CD4-positive, alpha-beta T cell (primary cell): ENCODE results near the gene SH2D1B. TPM values are rescaled to one million over a fixed set of nuclear protein-coding genes. Genes with fewer than 3 reads are reported as not detected.

Experiments
- ATAC-seq: fragments of 200-7000 bp; cut with Tn5 transposase; one replicate; pipeline ENCODE4 v1.10.0; 2022; ENCODE audit warnings: mild to moderate bottlenecking; ENCODE audit not compliant: poor library complexity
- CTCF ChIA-PET: fragments of 350-600 bp; sonication (Branson Sonifier 250); formaldehyde crosslinking; loops from one replicate; lab custom pipeline; 2021; ENCODE audit warnings: antibody characterized with exemption, inconsistent platforms; lab: Charles Lee
- POLR2A ChIA-PET: fragments of 350-600 bp; sonication (Branson Sonifier 250); formaldehyde crosslinking; loops from one replicate; lab custom pipeline; 2021; ENCODE audit warnings: antibody characterized with exemption, inconsistent platforms; lab: Charles Lee
- DNase-seq, 14 experiments: peaks; one replicate each; pipeline ENCODE4 v3.0.0-alpha.2; 2013 to 2020; ENCODE audit warnings: mixed read lengths in 2 of 14
- H3K27ac ChIP-seq, 2 donors: one replicate each; pipeline versions ENCODE4 v1.5.1 to v1.7.0; 2013; ENCODE audit warnings: low read length in 2 of 2, low read depth in 1 of 2, mild to moderate bottlenecking in 1 of 2
- H3K27me3 ChIP-seq, 2 experiments: 1 replicate in 1 of 2; 2 replicates in 1 of 2; pipeline versions ENCODE4 v1.6.1 to v1.7.0; 2013; ENCODE audit warnings: low read length in 2 of 2, control low read depth in 1 of 2, mild to moderate bottlenecking in 1 of 2, moderate library complexity in 1 of 2; ENCODE audit not compliant: insufficient read depth in 2 of 2, control insufficient read depth in 1 of 2
- H3K36me3 ChIP-seq: one replicate; pipeline ENCODE4 v1.6.1; 2013; ENCODE audit warnings: low read length, control low read depth; ENCODE audit not compliant: insufficient read depth
- H3K4me1 ChIP-seq: one replicate; pipeline ENCODE4 v1.6.1; 2013; ENCODE audit warnings: low read length, control low read depth; ENCODE audit not compliant: insufficient read depth
- H3K4me3 ChIP-seq: one replicate; pipeline ENCODE4 v1.5.1; 2013; ENCODE audit warnings: mild to moderate bottlenecking, low read length, moderate library complexity
- H3K9me3 ChIP-seq, 2 experiments: 1 replicate in 1 of 2; 2 replicates in 1 of 2; pipeline versions ENCODE4 v1.6.1 to v1.7.0; 2013; ENCODE audit warnings: low read length in 2 of 2, mild to moderate bottlenecking in 2 of 2, control low read depth in 1 of 2, moderate library complexity in 1 of 2; ENCODE audit not compliant: control insufficient read depth in 1 of 2, insufficient read depth in 1 of 2
- H3K27ac Mint-ChIP-seq: one replicate; pipeline ENCODE4 v1.8.0; 2020; ENCODE audit warnings: mixed read lengths
- H3K27me3 Mint-ChIP-seq: one replicate; pipeline ENCODE4 v1.8.0; 2021; ENCODE audit warnings: mixed read lengths
- H3K36me3 Mint-ChIP-seq: one replicate; pipeline ENCODE4 v1.8.0; 2021; ENCODE audit warnings: low read depth, mixed read lengths
- H3K4me1 Mint-ChIP-seq: one replicate; pipeline ENCODE4 v1.8.0; 2021; ENCODE audit warnings: low read depth, mixed read lengths
- H3K4me3 Mint-ChIP-seq: one replicate; pipeline ENCODE4 v1.8.0; 2020; ENCODE audit warnings: mild to moderate bottlenecking, mixed read lengths
- H3K9me3 Mint-ChIP-seq: one replicate; pipeline ENCODE4 v1.8.0; 2020; ENCODE audit warnings: mixed read lengths
- intact Hi-C, 2 experiments: fragments of 100-400 bp; cut with DNase I in 1 of 2; cut with micrococcal nuclease in 1 of 2; formaldehyde crosslinking; loops; one replicate each; pipeline versions ENCODE4 v1.15.1 to v1.9.0; 2023 to 2025; cut with DNase I, micrococcal nuclease
- total RNA-seq, 174 experiments: library from RNA in 2 of 174; stranded (reverse) in 2 of 174; gene quantifications; one replicate each; pipeline ENCODE4 v1.2.3 and lab custom pipeline; 2021 to 2026
- TF ChIP-seq, protein P1 (sequence below): fragments of 200-600 bp; IDR thresholded peaks from one replicate; pipeline ENCODE4 v1.8.0; 2022; ENCODE audit warnings: antibody characterized with exemption, mild to moderate bottlenecking

The SH2D1B gene
- total RNA-seq, 2 experiments from 2014 or later = not detected

DNA sequence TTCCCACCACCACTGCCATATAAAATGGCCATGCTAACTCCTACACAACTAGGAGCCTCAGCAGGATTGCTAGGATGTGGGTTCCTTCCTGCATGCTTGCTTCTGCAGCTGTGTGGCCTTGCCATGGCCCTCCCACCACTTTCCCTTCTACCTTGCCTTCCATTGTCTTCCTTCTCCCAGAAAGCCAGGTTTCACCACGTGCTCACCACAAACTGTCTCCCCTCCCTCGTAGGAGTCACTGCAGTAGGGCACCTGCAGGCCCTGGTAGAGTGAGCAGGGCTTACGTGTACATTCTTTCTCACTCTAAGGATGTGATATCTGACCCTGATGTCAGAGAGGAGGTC lies 26.7 kb downstream of the SH2D1B start:
- H3K4me1 Mint-ChIP-seq = no peaks in the 10 kb centered on the region
- Histone ChIP-seq H3K4me3 (no peak overlapping the region), H3K27me3 (peaks cover 2 to 6% of the 10 kb centered on the region in 2 experiments), H3K36me3 (no peaks in the 10 kb centered on the region), H3K9me3 (no peaks in the 10 kb centered on the region), H3K27ac (no peak overlapping the region), H3K4me1 (no peaks in the 10 kb centered on the region)
- no peak overlapping the region for H3K27ac Mint-ChIP-seq
- DNase-seq (no peak), ATAC-seq (no peak)
- H3K9me3 Mint-ChIP-seq = no peaks in the 10 kb centered on the region
- H3K4me3 Mint-ChIP-seq = no peak overlapping the region
- ChIA-PET CTCF (no interaction called here), POLR2A (no interaction called here)
- TF ChIP-seq, protein P1, sequence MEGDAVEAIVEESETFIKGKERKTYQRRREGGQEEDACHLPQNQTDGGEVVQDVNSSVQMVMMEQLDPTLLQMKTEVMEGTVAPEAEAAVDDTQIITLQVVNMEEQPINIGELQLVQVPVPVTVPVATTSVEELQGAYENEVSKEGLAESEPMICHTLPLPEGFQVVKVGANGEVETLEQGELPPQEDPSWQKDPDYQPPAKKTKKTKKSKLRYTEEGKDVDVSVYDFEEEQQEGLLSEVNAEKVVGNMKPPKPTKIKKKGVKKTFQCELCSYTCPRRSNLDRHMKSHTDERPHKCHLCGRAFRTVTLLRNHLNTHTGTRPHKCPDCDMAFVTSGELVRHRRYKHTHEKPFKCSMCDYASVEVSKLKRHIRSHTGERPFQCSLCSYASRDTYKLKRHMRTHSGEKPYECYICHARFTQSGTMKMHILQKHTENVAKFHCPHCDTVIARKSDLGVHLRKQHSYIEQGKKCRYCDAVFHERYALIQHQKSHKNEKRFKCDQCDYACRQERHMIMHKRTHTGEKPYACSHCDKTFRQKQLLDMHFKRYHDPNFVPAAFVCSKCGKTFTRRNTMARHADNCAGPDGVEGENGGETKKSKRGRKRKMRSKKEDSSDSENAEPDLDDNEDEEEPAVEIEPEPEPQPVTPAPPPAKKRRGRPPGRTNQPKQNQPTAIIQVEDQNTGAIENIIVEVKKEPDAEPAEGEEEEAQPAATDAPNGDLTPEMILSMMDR = no peak
- H3K27me3 Mint-ChIP-seq = peaks cover 16% of the 10 kb centered on the region
- no peaks in the 10 kb centered on the region for H3K36me3 Mint-ChIP-seq
- intact Hi-C loops = no loop called here

DNA sequence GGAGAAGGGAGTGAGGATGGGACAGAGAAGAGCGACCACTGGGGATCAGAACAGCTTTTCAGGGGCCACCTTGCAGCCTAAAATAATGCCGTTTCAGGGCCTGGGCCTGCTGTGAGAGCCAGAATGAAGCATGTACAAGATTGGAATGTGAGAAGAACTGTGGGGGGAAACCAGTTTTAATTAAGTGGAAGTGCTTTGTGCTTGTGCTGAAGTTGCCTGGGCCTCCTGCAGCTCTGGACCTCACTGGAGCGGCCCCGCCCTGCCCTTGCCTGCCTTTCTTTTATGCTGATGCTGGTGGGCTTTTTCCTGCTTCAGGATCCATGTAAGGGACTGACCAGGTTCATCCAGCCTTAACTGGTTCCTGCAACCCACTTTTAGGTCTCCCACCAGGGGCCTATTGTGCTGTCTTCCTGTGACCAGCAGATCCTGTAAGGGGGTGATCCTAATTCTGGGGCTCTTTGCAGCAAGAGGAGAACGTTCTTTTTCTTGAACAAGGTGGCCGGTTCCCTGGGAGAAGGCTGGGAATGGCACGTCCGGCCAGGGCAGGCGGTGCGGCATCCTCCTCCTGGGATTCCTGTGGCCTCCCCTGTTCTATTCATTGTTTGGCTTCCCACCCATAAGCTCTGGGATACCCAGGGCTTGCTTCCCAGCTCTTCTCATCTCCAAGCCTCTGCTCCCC lies 27.2 kb downstream of the SH2D1B start:
- no peak for ATAC-seq
- no peaks in the 10 kb centered on the region for H3K4me1 Mint-ChIP-seq

DNA sequence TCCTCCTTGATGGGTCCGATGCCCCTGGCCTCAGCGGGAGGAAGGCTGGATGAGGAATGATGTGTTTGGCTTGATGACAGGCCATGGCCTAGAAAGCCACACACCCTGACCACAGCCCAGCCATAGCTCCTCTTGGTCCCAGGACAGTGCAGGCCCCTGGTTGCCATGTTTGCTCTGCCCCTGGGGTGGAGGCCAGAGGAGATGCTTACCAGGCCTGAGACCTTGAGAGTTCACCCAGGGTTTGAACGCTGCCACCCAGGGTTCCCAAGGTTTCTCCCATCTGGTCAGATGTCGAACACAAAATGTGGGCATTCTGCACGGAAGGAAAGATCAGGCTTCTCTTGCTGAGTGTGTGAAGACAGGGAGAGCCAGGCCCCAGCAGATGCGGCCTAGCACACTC lies 27.8 kb downstream of the SH2D1B start:
- Mint-ChIP-seq H3K27ac (no peak overlapping the region), H3K4me3 (no peak overlapping the region), H3K36me3 (no peaks in the 10 kb centered on the region), H3K4me1 (no peaks in the 10 kb centered on the region), H3K9me3 (no peaks in the 10 kb centered on the region), H3K27me3 (peaks cover 13% of the 10 kb centered on the region)
- POLR2A ChIA-PET = no interaction called here
- TF ChIP-seq, protein P1 = no peak
- Histone ChIP-seq H3K9me3 (no peaks in the 10 kb centered on the region), H3K27ac (no peak overlapping the region), H3K4me1 (no peaks in the 10 kb centered on the region), H3K4me3 (no peak overlapping the region), H3K36me3 (no peaks in the 10 kb centered on the region), H3K27me3 (peaks cover 2 to 6% of the 10 kb centered on the region in 2 experiments)
- no peak for DNase-seq
- CTCF ChIA-PET = no interaction called here
- no peak for ATAC-seq
- intact Hi-C loops = no loop called here

More for the DNA sequence above, 27.2 kb downstream of the SH2D1B start:
- H3K27me3 ChIP-seq = peaks cover 2 to 6% of the 10 kb centered on the region in 2 experiments
- Mint-ChIP-seq H3K36me3 (no peaks in the 10 kb centered on the region), H3K9me3 (no peaks in the 10 kb centered on the region), H3K4me3 (no peak overlapping the region), H3K27ac (no peak overlapping the region), H3K27me3 (peaks cover 16% of the 10 kb centered on the region)
- intact Hi-C loops = no loop called here
- no peak overlapping the region for H3K4me3 ChIP-seq
- no peaks in the 10 kb centered on the region for H3K9me3 ChIP-seq
- POLR2A ChIA-PET = no interaction called here
- TF ChIP-seq, protein P1 = no peak
- DNase-seq = no peak
- H3K27ac ChIP-seq = no peak overlapping the region
- H3K36me3 ChIP-seq = no peaks in the 10 kb centered on the region
- no peaks in the 10 kb centered on the region for H3K4me1 ChIP-seq
- CTCF ChIA-PET = no interaction called here
